Tibial nerve (tissue), 4 donors: ENCODE measurements around the gene NAALAD2.

Experiments used
- CTCF ChIP-seq, 5 experiments: fragments of 200-600 bp in 3 of 5; fragments of 450-650 bp in 2 of 5; sonication (generic) in 3 of 5; IDR thresholded peaks; one replicate each; pipeline ENCODE4 v1.5.1; 2016 to 2019; ENCODE audit warnings: antibody characterized with exemption in 5 of 5, mild to moderate bottlenecking in 3 of 5, moderate library complexity in 2 of 5
- EP300 ChIP-seq, 2 donors: sonication (generic); formaldehyde crosslinking; IDR thresholded peaks; one replicate each; pipeline ENCODE4 v1.6.1; 2017; ENCODE audit warnings: antibody characterized with exemption in 2 of 2, mild to moderate bottlenecking in 1 of 2

- TF ChIP-seq CTCF (IDR thresholded peaks at IDR 0.05) (no peak), EP300 (IDR thresholded peaks at IDR 0.05) (no peak)
Measured at GRCh38 chr11:90208857-90209256, 74.4 kb downstream of the NAALAD2 start.
